ENCODE measurements around the gene SBF2. TPM values are rescaled to one million over a fixed set of nuclear protein-coding genes. Genes with fewer than 3 reads are reported as not detected.

Gene SBF2
- polyA plus RNA-seq, 1 donor from 2014 or later = 53.4 TPM

- Histone ChIP-seq H4K20me1 (ENCODE audit: insufficient read depth) (no peaks in the 10 kb centered on the region), H3K9me2 (ENCODE audit: insufficient read depth, low read length) (no peaks in the 10 kb centered on the region), H3K9me3 (ENCODE audit: low read length) (peaks cover 7% of the 10 kb centered on the region), H3K4me3 (ENCODE audit: low read length) (no peak overlapping the region), H3F3A (ENCODE audit: insufficient read depth, low read length, poor library complexity, severe bottlenecking) (no peaks in the 10 kb centered on the region), H3K4me2 (ENCODE audit: low read length) (no peak overlapping the region), H2AFZ (ENCODE audit: low read depth, low read length) (no peak overlapping the region), H3K9ac (ENCODE audit: low read length) (no peak overlapping the region), H3K36me3 (ENCODE audit: insufficient read depth, low read length) (no peaks in the 10 kb centered on the region), H3K27ac (ENCODE audit: low read length) (no peak overlapping the region), H3K79me2 (replicated peaks; ENCODE audit: insufficient read depth, low read length) (no peaks in the 10 kb centered on the region), H3K27me3 (ENCODE audit: insufficient read depth, low read depth, low read length) (no peaks in the 10 kb centered on the region)
- TF ChIP-seq SMC3 (conservative IDR thresholded peaks at IDR 0.05; ENCODE audit: poor library complexity) = no peak
- no peak for TF ChIP-seq EZH2 (IDR thresholded peaks at IDR 0.05; ENCODE audit: borderline replicate concordance, insufficient read depth, low read length, poor library complexity, severe bottlenecking)
- TF ChIP-seq RAD21 (conservative IDR thresholded peaks at IDR 0.05) = no peak
- TF ChIP-seq POLR2AphosphoS5 (IDR thresholded peaks at IDR 0.05) = no peak
- TF ChIP-seq MXI1 (conservative IDR thresholded peaks at IDR 0.05; ENCODE audit: poor library complexity, severe bottlenecking) = no peak
- TF ChIP-seq TAF1 (IDR thresholded peaks at IDR 0.05; ENCODE audit: low read depth) = no peak
- no peak for TF ChIP-seq EP300 (conservative IDR thresholded peaks at IDR 0.05; ENCODE audit: poor library complexity, severe bottlenecking)
- no peak for TF ChIP-seq REST (IDR thresholded peaks at IDR 0.05; ENCODE audit: borderline replicate concordance)
- TF ChIP-seq CTCF (IDR thresholded peaks at IDR 0.05; ENCODE audit: poor library complexity, severe bottlenecking) = no peak
Measured at GRCh38 chr11:9875399-9875798, 418.6 kb downstream of the SBF2 start.

- Histone ChIP-seq H3K9me2 (ENCODE audit: insufficient read depth, low read length) (no peaks in the 10 kb centered on the region), H3K9me3 (ENCODE audit: low read length) (peaks cover 9% of the 10 kb centered on the region), H3K27ac (ENCODE audit: low read length) (no peak overlapping the region), H3K27me3 (ENCODE audit: insufficient read depth, low read depth, low read length) (no peaks in the 10 kb centered on the region), H3K9ac (ENCODE audit: low read length) (no peak overlapping the region), H3K36me3 (ENCODE audit: insufficient read depth, low read length) (no peaks in the 10 kb centered on the region), H3F3A (ENCODE audit: insufficient read depth, low read length, poor library complexity, severe bottlenecking) (no peaks in the 10 kb centered on the region), H2AFZ (ENCODE audit: low read depth, low read length) (no peak overlapping the region), H3K4me2 (ENCODE audit: low read length) (no peak overlapping the region), H4K20me1 (ENCODE audit: insufficient read depth) (no peaks in the 10 kb centered on the region), H3K4me3 (ENCODE audit: low read length) (no peak overlapping the region), H3K79me2 (replicated peaks; ENCODE audit: insufficient read depth, low read length) (no peaks in the 10 kb centered on the region)
- no peak for TF ChIP-seq REST (IDR thresholded peaks at IDR 0.05; ENCODE audit: borderline replicate concordance)
- TF ChIP-seq EZH2 (IDR thresholded peaks at IDR 0.05; ENCODE audit: borderline replicate concordance, insufficient read depth, low read length, poor library complexity, severe bottlenecking) = no peak
- TF ChIP-seq TAF1 (IDR thresholded peaks at IDR 0.05; ENCODE audit: low read depth) = no peak
- no peak for TF ChIP-seq SMC3 (conservative IDR thresholded peaks at IDR 0.05; ENCODE audit: poor library complexity)
- TF ChIP-seq RAD21 (conservative IDR thresholded peaks at IDR 0.05) = no peak
- TF ChIP-seq EP300 (conservative IDR thresholded peaks at IDR 0.05; ENCODE audit: poor library complexity, severe bottlenecking) = no peak
- TF ChIP-seq POLR2AphosphoS5 (IDR thresholded peaks at IDR 0.05) = no peak
- TF ChIP-seq MXI1 (conservative IDR thresholded peaks at IDR 0.05; ENCODE audit: poor library complexity, severe bottlenecking) = no peak
- TF ChIP-seq CTCF (IDR thresholded peaks at IDR 0.05; ENCODE audit: poor library complexity, severe bottlenecking) = no peak
Measured at GRCh38 chr11:9874466-9874865, 419.6 kb downstream of the SBF2 start.
